H1 (cell line): ENCODE data around the gene GPNMB. TPM values are rescaled to one million over a fixed set of nuclear protein-coding genes. Genes with fewer than 3 reads are reported as not detected.

Experiments used
- CBX5 ChIP-seq: fragments of 300-800, 300-1000 bp; sonication (generic); IDR thresholded peaks from 2 replicates; pipeline ENCODE4 v1.7.1; 2016; ENCODE audit warnings: antibody characterized with exemption, low read length, low read depth
- CTCF ChIP-seq, 3 experiments: IDR thresholded peaks; 1 replicate in 2 of 3; 2 replicates in 1 of 3; pipeline versions ENCODE4 v1.5.1 to v1.6.1; 2011; ENCODE audit warnings: low read length in 3 of 3, mild to moderate bottlenecking in 3 of 3, inconsistent platforms in 2 of 3, low read depth in 1 of 3, moderate library complexity in 1 of 3; ENCODE audit not compliant: insufficient read depth in 1 of 3; ENCODE audit errors: control extremely low read depth in 1 of 3
- KDM4A ChIP-seq: IDR thresholded peaks from one replicate; pipeline ENCODE4 v1.7.1; 2012; ENCODE audit warnings: low read depth, mild to moderate bottlenecking, moderate library complexity, low read length, inconsistent platforms; ENCODE audit not compliant: severe bottlenecking
- KDM5A ChIP-seq: fragments of 200-600 bp; IDR thresholded peaks from 2 replicates; pipeline ENCODE4 v1.7.1; 2012; ENCODE audit warnings: mild to moderate bottlenecking, low read length, inconsistent platforms, mixed read lengths
- MAX ChIP-seq: IDR thresholded peaks from 2 replicates; pipeline ENCODE4 v1.6.1; 2012; ENCODE audit warnings: inconsistent platforms
- SP1 ChIP-seq: IDR thresholded peaks from 2 replicates; pipeline ENCODE4 v1.6.1; 2011; ENCODE audit warnings: low read depth, low read length
- USF2 ChIP-seq: IDR thresholded peaks from 2 replicates; pipeline ENCODE4 v1.6.1; 2011; ENCODE audit warnings: low read length, improper control_type of control experiment
- ZNF274 ChIP-seq: IDR thresholded peaks from 2 replicates; pipeline ENCODE4 v1.7.0; 2012; ENCODE audit warnings: low read length, borderline replicate concordance; ENCODE audit errors: extremely low read depth
- polyA plus RNA-seq, 7 experiments: library from polyadenylated mRNA; depleted of rRNA in 3 of 7; stranded (reverse) in 5 of 7; unstranded in 2 of 7; fragments of >200 nt in 5 of 7; fragments of 200-250 nt in 2 of 7; gene quantifications; 1 replicate in 5 of 7; 2 replicates in 1 of 7; 4 replicates in 1 of 7; pipeline versions ENCODE4 v1.2.1 to v1.2.3, GENCODE V29; 2011 to 2013; ENCODE audit warnings: missing spikeins in 2 of 7, mixed read lengths in 2 of 7
- total RNA-seq: library from RNA; stranded (reverse); fragmentation: NEBNext Ultra II Directional; extraction: Animal tissue kit (Norgen Biotek cat#: 25700); gene quantifications from 2 replicates; pipeline ENCODE4 v1.2.1, GENCODE V29; 2021

The GPNMB gene
- total and polyA plus RNA-seq, 2 of the 8 experiments (the other 6 are each of a cell fraction or from before 2014, with no cell fraction given) = 1.1 to 1.4 TPM

GRCh38 chr7:23226844-23227450, 19.6 kb upstream of the GPNMB start (continued):
- TF ChIP-seq CTCF (IDR thresholded peaks at IDR 0.05; ENCODE audit: control extremely low read depth in 1 of 3, insufficient read depth in 1 of 3, low read depth in 1 of 3, low read length in 3 of 3) = no peak
- TF ChIP-seq MAX = no peak
- no peak for TF ChIP-seq CBX5
- no peak for TF ChIP-seq KDM4A
- no peak for TF ChIP-seq ZNF274
- no peak for TF ChIP-seq USF2
- TF ChIP-seq SP1 = no peak
- TF ChIP-seq KDM5A = no peak
